ENCODE data around the gene PLCB3.

PLCB3 gene

GRCh38 chr11:64290352-64291261, 39.3 kb downstream of the PLCB3 start:
- ATAC-seq = no peak
- no peak for DNase-seq
- H3K9me3 Mint-ChIP-seq = no peaks in the 10 kb centered on the region
- peaks cover 47% of the 10 kb centered on the region for H3K27me3 Mint-ChIP-seq
- peak overlapping the region; percentile 61 to 64 for H3K4me3 Mint-ChIP-seq
- H3K27ac Mint-ChIP-seq = no peak overlapping the region
- peaks cover 34% of the 10 kb centered on the region for H3K4me1 Mint-ChIP-seq

GRCh38 chr11:64291262-64291751, 40.0 kb downstream of the PLCB3 start, which contains the start of gene KCNK4:
TSS of gene KCNK4 (plus strand) at chr11:64291302. CDS start at chr11:64293019, 1,717 bp downstream.
- ATAC-seq = peak; percentile 13
- H3K27ac Mint-ChIP-seq = no peak within 1 kb of the TSS

GRCh38 chr11:64291752-64292459, 40.6 kb downstream of the PLCB3 start:
- Mint-ChIP-seq H3K9me3 (no peaks in the 10 kb centered on the region), H3K27ac (no peak overlapping the region), H3K27me3 (peaks cover 60% of the 10 kb centered on the region), H3K4me1 (peaks cover 25% of the 10 kb centered on the region), H3K4me3 (peak overlapping the region; percentile 46 to 77)
- DNase-seq (no peak), ATAC-seq (peak; percentile 52)

More at GRCh38 chr11:64291262-64291751, 40.0 kb downstream of the PLCB3 start, which contains the start of gene KCNK4:
- H3K4me1 Mint-ChIP-seq = peaks cover 31% of the 10 kb centered on the region
- H3K4me3 Mint-ChIP-seq = peak within 1 kb of the TSS; percentile 61 to 64
- DNase-seq = no peak
- no peaks in the 10 kb centered on the region for H3K9me3 Mint-ChIP-seq
- peaks cover 54% of the 10 kb centered on the region for H3K27me3 Mint-ChIP-seq

DNA sequence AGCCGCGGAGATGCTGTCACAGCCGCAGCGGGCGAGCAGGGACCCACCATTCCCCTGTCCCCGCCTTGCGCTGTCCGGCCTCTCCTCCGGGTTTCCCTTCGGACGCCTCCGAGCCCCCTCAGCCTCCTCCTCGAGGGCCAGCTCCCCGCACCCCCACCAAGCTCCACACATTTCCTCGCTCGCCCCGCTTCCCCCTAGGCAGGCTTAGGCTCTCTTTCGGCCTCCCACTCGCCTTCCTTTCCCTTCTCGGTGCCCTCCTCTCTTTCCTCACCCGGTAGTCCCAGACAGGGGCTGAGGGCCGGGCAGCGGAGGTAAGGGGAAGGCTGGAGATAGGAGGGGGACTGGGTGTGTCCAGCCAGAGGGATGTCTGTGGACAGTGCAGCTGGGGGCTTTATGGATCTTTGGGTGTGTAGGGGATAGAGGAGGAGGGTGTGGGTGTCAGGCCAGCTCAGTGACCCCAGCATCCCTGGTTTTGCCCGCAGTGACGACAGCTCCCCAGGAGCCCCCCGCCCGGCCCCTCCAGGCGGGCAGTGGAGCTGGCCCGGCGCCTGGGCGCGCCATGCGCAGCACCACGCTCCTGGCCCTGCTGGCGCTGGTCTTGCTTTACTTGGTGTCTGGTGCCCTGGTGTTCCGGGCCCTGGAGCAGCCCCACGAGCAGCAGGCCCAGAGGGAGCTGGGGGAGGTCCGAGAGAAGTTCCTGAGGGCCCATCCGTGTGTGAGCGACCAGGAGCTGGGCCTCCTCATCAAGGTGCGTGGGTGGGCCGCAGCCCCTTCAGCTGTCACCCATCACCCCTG, 41.3 kb downstream of the PLCB3 start:
- Mint-ChIP-seq H3K27ac (peak overlapping the region in 1 of 2 donors; percentile 14), H3K4me1 (peaks cover 26% of the 10 kb centered on the region), H3K27me3 (peaks cover 68% of the 10 kb centered on the region), H3K9me3 (no peaks in the 10 kb centered on the region), H3K4me3 (peak overlapping the region; percentile 46 to 77)
- DNase-seq = no peak
- ATAC-seq = no peak

DNA sequence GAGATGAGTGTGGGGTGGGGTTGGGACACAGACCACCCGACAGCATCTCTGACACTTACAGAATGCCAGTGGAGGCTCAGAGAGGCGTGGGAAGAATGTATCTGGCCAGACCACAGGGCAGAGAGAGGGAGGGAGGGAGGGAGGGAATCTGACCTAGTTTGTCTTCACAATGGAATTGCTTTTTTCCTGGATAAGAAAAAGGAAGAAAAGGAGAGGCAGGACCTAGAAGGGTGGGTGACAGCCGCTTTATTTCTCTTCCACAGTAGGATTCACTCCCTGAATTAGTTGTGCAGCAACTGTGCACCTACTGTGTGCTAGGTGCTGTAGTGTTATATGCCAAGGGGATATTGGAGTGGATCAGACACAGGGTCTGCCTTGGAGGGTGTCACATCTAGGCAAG, 43.4 kb downstream of the PLCB3 start:
- DNase-seq (no peak), ATAC-seq (no peak)
- H3K4me1 Mint-ChIP-seq = peaks cover 41% of the 10 kb centered on the region
- H3K4me3 Mint-ChIP-seq = no peak overlapping the region
- H3K27ac Mint-ChIP-seq = no peak overlapping the region
- peaks cover 89% of the 10 kb centered on the region for H3K27me3 Mint-ChIP-seq
- no peaks in the 10 kb centered on the region for H3K9me3 Mint-ChIP-seq

GRCh38 chr11:64295760-64296159, 44.4 kb downstream of the PLCB3 start:
- DNase-seq (no peak), ATAC-seq (no peak)
- no peak overlapping the region for H3K27ac Mint-ChIP-seq
- no peak overlapping the region for H3K4me3 Mint-ChIP-seq
- no peaks in the 10 kb centered on the region for H3K9me3 Mint-ChIP-seq
- peaks cover 48% of the 10 kb centered on the region for H3K4me1 Mint-ChIP-seq
- peaks cover 92% of the 10 kb centered on the region for H3K27me3 Mint-ChIP-seq

DNA sequence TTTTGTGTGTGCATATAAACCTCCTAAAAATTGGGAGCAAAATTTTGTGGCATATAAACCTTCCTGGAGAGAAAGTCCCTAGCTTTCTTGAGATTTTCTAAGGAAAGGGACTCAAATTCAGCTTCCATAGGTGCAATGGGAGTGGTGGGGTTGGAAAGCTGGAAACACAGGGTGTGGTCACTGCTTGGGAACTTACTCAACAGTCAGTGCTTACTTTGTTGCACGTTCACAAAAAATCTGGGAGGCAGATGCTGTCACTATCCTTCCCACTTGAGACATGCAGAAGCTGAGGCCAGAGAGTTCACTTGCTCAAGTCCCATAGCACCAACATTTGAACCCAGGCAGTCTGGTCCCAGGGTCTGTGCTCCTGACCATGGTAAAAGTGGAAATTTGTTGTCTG, 44.9 kb downstream of the PLCB3 start:
- no peaks in the 10 kb centered on the region for H3K9me3 Mint-ChIP-seq
- no peak overlapping the region for H3K4me3 Mint-ChIP-seq
- DNase-seq = no peak
- peaks cover 92% of the 10 kb centered on the region for H3K27me3 Mint-ChIP-seq
- peaks cover 47% of the 10 kb centered on the region for H3K4me1 Mint-ChIP-seq
- no peak overlapping the region for H3K27ac Mint-ChIP-seq
- ATAC-seq = no peak

- peaks cover 99% of the 10 kb centered on the region for H3K27me3 Mint-ChIP-seq
- no peaks in the 10 kb centered on the region for H3K9me3 Mint-ChIP-seq
- no peak overlapping the region for H3K27ac Mint-ChIP-seq
- DNase-seq (no peak), ATAC-seq (no peak)
- no peak overlapping the region for H3K4me3 Mint-ChIP-seq
- peaks cover 47% of the 10 kb centered on the region for H3K4me1 Mint-ChIP-seq
Observed at GRCh38 chr11:64296830-64297698, 45.7 kb downstream of the PLCB3 start.

GRCh38 chr11:64297699-64298358, 46.5 kb downstream of the PLCB3 start:
- H3K27me3 Mint-ChIP-seq = peaks cover 100% of the 10 kb centered on the region
- no peak for DNase-seq
- no peak overlapping the region for H3K4me3 Mint-ChIP-seq
- peaks cover 41% of the 10 kb centered on the region for H3K4me1 Mint-ChIP-seq
- no peak overlapping the region for H3K27ac Mint-ChIP-seq
- no peak for ATAC-seq
- H3K9me3 Mint-ChIP-seq = no peaks in the 10 kb centered on the region

DNA sequence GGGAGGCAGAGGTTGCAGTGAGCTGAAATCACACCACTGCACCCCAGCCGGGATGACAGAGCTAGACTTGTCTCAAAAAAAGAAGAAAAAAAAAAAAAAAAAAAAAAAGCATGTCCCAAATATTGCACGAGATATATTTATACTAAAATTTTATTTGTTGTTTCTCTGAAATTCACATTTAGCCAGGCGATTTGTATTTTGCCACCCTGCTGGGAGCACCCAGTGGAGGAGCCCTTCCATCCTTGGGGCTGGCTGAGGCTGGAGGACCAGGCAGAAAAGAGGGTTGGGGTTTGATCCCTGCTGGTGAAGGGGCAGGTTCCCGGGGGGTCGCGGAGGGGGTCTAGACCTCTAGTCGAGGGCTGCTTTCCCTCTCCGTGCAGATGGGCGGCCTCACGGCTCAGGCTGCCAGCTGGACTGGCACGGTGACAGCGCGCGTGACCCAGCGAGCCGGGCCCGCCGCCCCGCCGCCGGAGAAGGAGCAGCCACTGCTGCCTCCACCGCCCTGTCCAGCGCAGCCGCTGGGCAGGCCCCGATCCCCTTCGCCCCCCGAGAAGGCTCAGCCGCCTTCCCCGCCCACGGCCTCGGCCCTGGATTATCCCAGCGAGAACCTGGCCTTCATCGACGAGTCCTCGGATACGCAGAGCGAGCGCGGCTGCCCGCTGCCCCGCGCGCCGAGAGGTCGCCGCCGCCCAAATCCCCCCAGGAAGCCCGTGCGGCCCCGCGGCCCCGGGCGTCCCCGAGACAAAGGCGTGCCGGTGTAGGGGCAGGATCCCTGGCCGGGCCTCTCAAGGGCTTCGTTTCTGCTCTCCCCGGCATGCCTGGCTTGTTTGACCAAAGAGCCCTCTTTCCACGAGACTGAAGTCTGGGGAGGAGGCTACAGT, 47.9 kb downstream of the PLCB3 start:
- H3K4me3 Mint-ChIP-seq = peak overlapping the region; percentile 61 to 87
- H3K4me1 Mint-ChIP-seq = peaks cover 46% of the 10 kb centered on the region
- DNase-seq (no peak), ATAC-seq (no peak)
- H3K27me3 Mint-ChIP-seq = peaks cover 90% of the 10 kb centered on the region
- H3K9me3 Mint-ChIP-seq = no peaks in the 10 kb centered on the region
- H3K27ac Mint-ChIP-seq = peak overlapping the region in 1 of 2 donors; percentile 23

- H3K9me3 Mint-ChIP-seq = no peaks in the 10 kb centered on the region
- H3K27ac Mint-ChIP-seq = peak within 1 kb of the TSS in 1 of 2 donors; percentile 23
- ATAC-seq (no peak), DNase-seq (no peak)
- peaks cover 82% of the 10 kb centered on the region for H3K27me3 Mint-ChIP-seq
- peaks cover 49% of the 10 kb centered on the region for H3K4me1 Mint-ChIP-seq
- H3K4me3 Mint-ChIP-seq = peak within 1 kb of the TSS; percentile 78 to 87
Observed at GRCh38 chr11:64299847-64300648, 48.7 kb downstream of the PLCB3 start, which contains the start of gene CATSPERZ. TSS of gene CATSPERZ (plus strand) at chr11:64300358. CDS start at chr11:64300411, 53 bp downstream.

Measured in stimulated activated naive CD8-positive, alpha-beta T cell treated with anti-CD3 and anti-CD28 coated beads, Interleukin-15, amount 100 ng/mL, for 72 hours (primary cell).